SK-N-SH treated with all-trans-retinoic acid at 6 μM for 48 hours (cell line): ENCODE results near the gene DSP.

ENCODE experiments used
- ATAC-seq: fragments of 200-7000 bp; cut with Tn5 transposase; 3 replicates; pipeline ENCODE4 v1.9.1; 2020; ENCODE audit warnings: mild to moderate bottlenecking, moderate library complexity
- CREB5 ChIP-seq: fragments of 250-450 bp; sonication (Bioruptor Pico); IDR thresholded peaks from 2 replicates; pipeline ENCODE4 v1.5.1; 2020; ENCODE audit warnings: low read depth, mild to moderate bottlenecking, moderate library complexity
- ESRRG ChIP-seq: fragments of 250-450 bp; sonication (Bioruptor Pico); IDR thresholded peaks from 2 replicates; pipeline ENCODE4 v1.6.1; 2021; ENCODE audit warnings: mild to moderate bottlenecking
- GLIS3 ChIP-seq: fragments of 250-450 bp; sonication (Bioruptor Pico); IDR thresholded peaks from 2 replicates; pipeline ENCODE4 v1.5.0; 2020; ENCODE audit warnings: mild to moderate bottlenecking, moderate library complexity
- ISL1 ChIP-seq: fragments of 250-450 bp; sonication (Bioruptor Pico); IDR thresholded peaks from 2 replicates; pipeline ENCODE4 v2.1.2; 2022; ENCODE audit warnings: mild to moderate bottlenecking, moderate library complexity
- OSR1 ChIP-seq: fragments of 250-450 bp; sonication (Bioruptor Pico); IDR thresholded peaks from 2 replicates; pipeline ENCODE4 v1.8.0; 2022; ENCODE audit warnings: moderate library complexity, mild to moderate bottlenecking, inconsistent platforms
- PPARA ChIP-seq: fragments of 250-450 bp; sonication (Bioruptor Pico); IDR thresholded peaks from 2 replicates; pipeline ENCODE4 v1.5.0; 2020; ENCODE audit warnings: mild to moderate bottlenecking, borderline replicate concordance
- RARB ChIP-seq: fragments of 250-450 bp; sonication (Bioruptor Pico); IDR thresholded peaks from 2 replicates; pipeline ENCODE4 v1.8.0; 2021; ENCODE audit warnings: mild to moderate bottlenecking, moderate library complexity
- SNAI2 ChIP-seq: fragments of 250-450 bp; sonication (Bioruptor Pico); IDR thresholded peaks from 2 replicates; pipeline ENCODE4 v1.5.0; 2020; ENCODE audit warnings: mild to moderate bottlenecking, moderate library complexity
- TCF4 ChIP-seq: fragments of 250-450 bp; sonication (Bioruptor Pico); IDR thresholded peaks from 2 replicates; pipeline ENCODE4 v1.8.0; 2021; ENCODE audit warnings: mild to moderate bottlenecking, moderate library complexity, borderline replicate concordance
- TOX ChIP-seq: fragments of 250-450 bp; sonication (Bioruptor Pico); IDR thresholded peaks from 2 replicates; pipeline ENCODE4 v1.8.0; 2021; ENCODE audit warnings: mild to moderate bottlenecking, moderate library complexity, borderline replicate concordance
- ZFP3 ChIP-seq: fragments of 250-450 bp; sonication (Bioruptor Pico); IDR thresholded peaks from 2 replicates; pipeline ENCODE4 v1.5.0; 2020; ENCODE audit warnings: mild to moderate bottlenecking, moderate library complexity
- ZFP30 ChIP-seq: fragments of 450-650 bp; formaldehyde crosslinking; IDR thresholded peaks from 2 replicates; pipeline ENCODE4 v1.5.0; 2022; ENCODE audit warnings: mild to moderate bottlenecking, moderate library complexity
- ZNF8 ChIP-seq: fragments of 450-650 bp; formaldehyde crosslinking; IDR thresholded peaks from 2 replicates; pipeline ENCODE4 v1.5.0; 2020; ENCODE audit warnings: mild to moderate bottlenecking, moderate library complexity
- TF ChIP-seq, protein P1 (sequence below): fragments of 250-450 bp; sonication (Bioruptor Pico); IDR thresholded peaks from 2 replicates; pipeline ENCODE4 v1.8.0; 2020; ENCODE audit warnings: mild to moderate bottlenecking, moderate library complexity, borderline replicate concordance
- TF ChIP-seq, protein P2 (sequence below): fragments of 250-450 bp; sonication (Bioruptor Pico); IDR thresholded peaks from 2 replicates; pipeline ENCODE4 v1.5.0; 2020; ENCODE audit warnings: mild to moderate bottlenecking, moderate library complexity
- TF ChIP-seq, protein P3 (sequence below): fragments of 250-450 bp; sonication (Bioruptor Pico); IDR thresholded peaks from 2 replicates; pipeline ENCODE4 v1.8.0; 2021; ENCODE audit warnings: low read depth, mild to moderate bottlenecking, moderate library complexity, borderline replicate concordance

DSP gene

GRCh38 chr6:7621761-7622160 is 80.3 kb downstream of the DSP start:
- ATAC-seq: no peak
- TF ChIP-seq TCF4 (CRISPR knock-in tag) (no peak), TOX (CRISPR knock-in tag) (no peak), ZNF8 (CRISPR knock-in tag) (no peak), ISL1 (CRISPR knock-in tag) (no peak), PPARA (CRISPR knock-in tag) (no peak), ZFP3 (CRISPR knock-in tag) (no peak), RARB (CRISPR knock-in tag) (no peak), OSR1 (CRISPR knock-in tag) (no peak), ZFP30 (no peak), GLIS3 (CRISPR knock-in tag) (no peak)
- TF ChIP-seq, protein P1, sequence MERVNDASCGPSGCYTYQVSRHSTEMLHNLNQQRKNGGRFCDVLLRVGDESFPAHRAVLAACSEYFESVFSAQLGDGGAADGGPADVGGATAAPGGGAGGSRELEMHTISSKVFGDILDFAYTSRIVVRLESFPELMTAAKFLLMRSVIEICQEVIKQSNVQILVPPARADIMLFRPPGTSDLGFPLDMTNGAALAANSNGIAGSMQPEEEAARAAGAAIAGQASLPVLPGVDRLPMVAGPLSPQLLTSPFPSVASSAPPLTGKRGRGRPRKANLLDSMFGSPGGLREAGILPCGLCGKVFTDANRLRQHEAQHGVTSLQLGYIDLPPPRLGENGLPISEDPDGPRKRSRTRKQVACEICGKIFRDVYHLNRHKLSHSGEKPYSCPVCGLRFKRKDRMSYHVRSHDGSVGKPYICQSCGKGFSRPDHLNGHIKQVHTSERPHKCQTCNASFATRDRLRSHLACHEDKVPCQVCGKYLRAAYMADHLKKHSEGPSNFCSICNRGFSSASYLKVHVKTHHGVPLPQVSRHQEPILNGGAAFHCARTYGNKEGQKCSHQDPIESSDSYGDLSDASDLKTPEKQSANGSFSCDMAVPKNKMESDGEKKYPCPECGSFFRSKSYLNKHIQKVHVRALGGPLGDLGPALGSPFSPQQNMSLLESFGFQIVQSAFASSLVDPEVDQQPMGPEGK: no peak
- TF ChIP-seq, protein P2, sequence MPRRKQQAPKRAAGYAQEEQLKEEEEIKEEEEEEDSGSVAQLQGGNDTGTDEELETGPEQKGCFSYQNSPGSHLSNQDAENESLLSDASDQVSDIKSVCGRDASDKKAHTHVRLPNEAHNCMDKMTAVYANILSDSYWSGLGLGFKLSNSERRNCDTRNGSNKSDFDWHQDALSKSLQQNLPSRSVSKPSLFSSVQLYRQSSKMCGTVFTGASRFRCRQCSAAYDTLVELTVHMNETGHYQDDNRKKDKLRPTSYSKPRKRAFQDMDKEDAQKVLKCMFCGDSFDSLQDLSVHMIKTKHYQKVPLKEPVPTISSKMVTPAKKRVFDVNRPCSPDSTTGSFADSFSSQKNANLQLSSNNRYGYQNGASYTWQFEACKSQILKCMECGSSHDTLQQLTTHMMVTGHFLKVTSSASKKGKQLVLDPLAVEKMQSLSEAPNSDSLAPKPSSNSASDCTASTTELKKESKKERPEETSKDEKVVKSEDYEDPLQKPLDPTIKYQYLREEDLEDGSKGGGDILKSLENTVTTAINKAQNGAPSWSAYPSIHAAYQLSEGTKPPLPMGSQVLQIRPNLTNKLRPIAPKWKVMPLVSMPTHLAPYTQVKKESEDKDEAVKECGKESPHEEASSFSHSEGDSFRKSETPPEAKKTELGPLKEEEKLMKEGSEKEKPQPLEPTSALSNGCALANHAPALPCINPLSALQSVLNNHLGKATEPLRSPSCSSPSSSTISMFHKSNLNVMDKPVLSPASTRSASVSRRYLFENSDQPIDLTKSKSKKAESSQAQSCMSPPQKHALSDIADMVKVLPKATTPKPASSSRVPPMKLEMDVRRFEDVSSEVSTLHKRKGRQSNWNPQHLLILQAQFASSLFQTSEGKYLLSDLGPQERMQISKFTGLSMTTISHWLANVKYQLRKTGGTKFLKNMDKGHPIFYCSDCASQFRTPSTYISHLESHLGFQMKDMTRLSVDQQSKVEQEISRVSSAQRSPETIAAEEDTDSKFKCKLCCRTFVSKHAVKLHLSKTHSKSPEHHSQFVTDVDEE (CRISPR knock-in tag): no peak

DNA sequence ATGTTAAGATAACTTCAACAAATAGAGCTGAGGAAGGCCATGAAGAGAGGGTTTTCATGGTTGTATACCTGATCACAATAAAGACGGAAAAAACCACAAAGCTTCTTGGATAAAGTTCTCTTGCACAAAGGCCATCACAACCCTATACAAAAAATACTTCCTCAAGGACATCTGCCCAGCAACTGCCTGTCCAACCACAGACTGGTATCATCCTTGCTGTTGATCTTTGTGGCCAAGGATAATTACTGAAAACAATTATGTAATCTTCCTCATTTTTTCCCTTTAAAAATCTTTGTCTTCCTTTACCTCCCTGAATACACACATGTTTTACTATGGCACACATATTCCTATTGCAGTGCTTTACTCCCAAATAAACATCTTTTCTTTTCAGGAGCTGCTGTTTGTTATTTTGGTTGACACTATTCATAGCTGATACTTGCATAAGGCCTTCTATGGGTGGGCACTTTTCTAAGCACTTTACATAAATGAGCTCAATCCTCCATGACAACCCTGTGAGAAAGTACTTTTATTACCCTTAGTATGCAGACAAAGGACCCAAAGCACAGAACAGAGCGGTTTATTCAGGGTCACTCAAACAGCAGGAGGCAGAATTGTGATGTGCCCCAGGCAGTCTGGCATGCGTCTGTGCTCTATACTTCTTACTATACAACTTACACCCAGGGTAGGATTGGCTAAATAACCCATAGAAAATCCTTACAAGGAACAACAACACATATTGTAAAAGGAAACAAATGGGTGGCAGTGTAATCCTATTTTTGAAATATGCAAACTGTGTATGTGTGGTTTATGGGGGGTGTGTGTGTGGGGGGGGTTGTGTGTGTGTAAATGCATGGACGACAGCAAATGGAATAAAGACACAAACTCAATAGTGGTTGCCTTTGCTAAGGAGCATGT is 83.6 kb downstream of the DSP start:
- TF ChIP-seq ESRRG (no peak), CREB5 (no peak), GLIS3 (CRISPR knock-in tag) (no peak), SNAI2 (CRISPR knock-in tag) (no peak), TCF4 (CRISPR knock-in tag) (no peak), PPARA (CRISPR knock-in tag) (no peak), TOX (CRISPR knock-in tag) (no peak)
- TF ChIP-seq, protein P2 (CRISPR knock-in tag): no peak
- TF ChIP-seq, protein P1: no peak
- TF ChIP-seq, protein P3, sequence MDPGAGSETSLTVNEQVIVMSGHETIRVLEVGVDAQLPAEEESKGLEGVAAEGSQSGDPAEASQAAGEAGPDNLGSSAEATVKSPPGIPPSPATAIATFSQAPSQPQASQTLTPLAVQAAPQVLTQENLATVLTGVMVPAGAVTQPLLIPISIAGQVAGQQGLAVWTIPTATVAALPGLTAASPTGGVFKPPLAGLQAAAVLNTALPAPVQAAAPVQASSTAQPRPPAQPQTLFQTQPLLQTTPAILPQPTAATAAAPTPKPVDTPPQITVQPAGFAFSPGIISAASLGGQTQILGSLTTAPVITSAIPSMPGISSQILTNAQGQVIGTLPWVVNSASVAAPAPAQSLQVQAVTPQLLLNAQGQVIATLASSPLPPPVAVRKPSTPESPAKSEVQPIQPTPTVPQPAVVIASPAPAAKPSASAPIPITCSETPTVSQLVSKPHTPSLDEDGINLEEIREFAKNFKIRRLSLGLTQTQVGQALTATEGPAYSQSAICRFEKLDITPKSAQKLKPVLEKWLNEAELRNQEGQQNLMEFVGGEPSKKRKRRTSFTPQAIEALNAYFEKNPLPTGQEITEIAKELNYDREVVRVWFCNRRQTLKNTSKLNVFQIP (CRISPR knock-in tag): no peak
- no peak for ATAC-seq
